ENCODE results near the gene CNIH3. TPM values are rescaled to one million over a fixed set of nuclear protein-coding genes. Genes with fewer than 3 reads are reported as not detected.

The CNIH3 gene
- total RNA-seq, 1 donor from 2014 or later = not detected

DNA sequence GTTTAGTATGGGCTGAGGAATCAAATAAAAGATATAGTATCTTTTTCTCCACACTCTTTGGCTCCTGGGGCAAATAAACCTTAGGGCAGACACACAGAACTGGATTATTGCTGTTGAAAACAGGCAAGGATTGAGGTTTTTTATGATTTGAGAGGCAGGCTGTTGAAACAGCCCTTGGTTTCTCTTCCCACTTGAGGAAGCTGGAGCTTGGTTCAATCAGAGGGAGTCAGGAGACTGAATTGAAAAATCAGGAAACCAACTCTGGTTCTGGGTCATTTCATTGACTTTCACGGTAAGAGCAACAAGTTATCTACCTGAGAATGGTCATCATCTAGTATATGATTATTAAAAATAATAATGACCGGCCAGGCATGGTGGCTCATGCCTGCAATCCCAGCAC is 108.4 kb downstream of the CNIH3 start:
- TF ChIP-seq, protein P1, sequence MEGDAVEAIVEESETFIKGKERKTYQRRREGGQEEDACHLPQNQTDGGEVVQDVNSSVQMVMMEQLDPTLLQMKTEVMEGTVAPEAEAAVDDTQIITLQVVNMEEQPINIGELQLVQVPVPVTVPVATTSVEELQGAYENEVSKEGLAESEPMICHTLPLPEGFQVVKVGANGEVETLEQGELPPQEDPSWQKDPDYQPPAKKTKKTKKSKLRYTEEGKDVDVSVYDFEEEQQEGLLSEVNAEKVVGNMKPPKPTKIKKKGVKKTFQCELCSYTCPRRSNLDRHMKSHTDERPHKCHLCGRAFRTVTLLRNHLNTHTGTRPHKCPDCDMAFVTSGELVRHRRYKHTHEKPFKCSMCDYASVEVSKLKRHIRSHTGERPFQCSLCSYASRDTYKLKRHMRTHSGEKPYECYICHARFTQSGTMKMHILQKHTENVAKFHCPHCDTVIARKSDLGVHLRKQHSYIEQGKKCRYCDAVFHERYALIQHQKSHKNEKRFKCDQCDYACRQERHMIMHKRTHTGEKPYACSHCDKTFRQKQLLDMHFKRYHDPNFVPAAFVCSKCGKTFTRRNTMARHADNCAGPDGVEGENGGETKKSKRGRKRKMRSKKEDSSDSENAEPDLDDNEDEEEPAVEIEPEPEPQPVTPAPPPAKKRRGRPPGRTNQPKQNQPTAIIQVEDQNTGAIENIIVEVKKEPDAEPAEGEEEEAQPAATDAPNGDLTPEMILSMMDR (IDR thresholded peaks at IDR 0.05) = no peak
- H3K27ac ChIP-seq = no peak overlapping the region

DNA sequence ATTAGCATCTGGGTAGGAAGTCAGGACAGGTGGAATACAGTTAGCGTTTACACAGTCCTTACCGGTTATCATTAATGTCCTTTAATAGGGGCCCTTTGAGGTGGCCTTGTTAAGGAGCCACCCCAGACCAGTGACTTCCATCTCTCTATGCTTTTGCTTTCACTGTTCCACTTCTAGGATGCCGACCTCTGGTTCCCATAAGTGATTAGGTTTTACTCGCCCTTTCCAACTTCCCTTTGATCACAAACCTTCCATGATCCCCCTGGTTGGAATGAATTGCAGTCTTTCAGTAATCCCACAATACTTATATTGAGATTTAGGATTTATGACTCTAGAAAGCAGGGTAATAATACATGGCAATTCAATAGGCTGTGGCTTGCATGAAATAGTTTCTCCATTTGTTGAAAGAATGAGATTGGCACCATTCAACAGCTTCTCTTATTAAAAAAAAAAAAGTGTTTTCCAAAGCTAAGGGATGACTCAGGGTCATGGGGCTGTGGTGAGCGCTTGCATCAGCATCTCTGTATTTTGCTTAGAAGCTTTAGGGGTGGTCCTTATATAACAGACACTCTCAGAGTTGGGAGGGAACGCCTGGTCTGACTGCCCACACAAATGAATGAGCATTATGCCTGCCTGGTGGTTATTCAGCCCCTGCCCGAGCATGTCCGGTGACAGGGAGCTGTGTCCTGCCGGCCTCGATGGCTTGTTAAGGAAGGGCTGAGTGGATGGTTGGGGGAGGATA is 110.5 kb downstream of the CNIH3 start:
- Histone ChIP-seq H3K4me3 (no peak overlapping the region), H3K27me3 (no peaks in the 10 kb centered on the region), H3K27ac (no peak overlapping the region), H3K36me3 (no peaks in the 10 kb centered on the region), H3K4me1 (no peaks in the 10 kb centered on the region), H3K9me3 (no peaks in the 10 kb centered on the region)
- peak; percentile 27 to 67 for DNase-seq (ENCODE audit: low spot score in 2 of 2)
- intact Hi-C loops (cut with DNase I) = no loop called here
- TF ChIP-seq, protein P1 (IDR thresholded peaks at IDR 0.05) = no peak

More for the DNA sequence above, 108.4 kb downstream of the CNIH3 start:
- DNase-seq (ENCODE audit: low spot score in 2 of 2) = no peak
- intact Hi-C loops (cut with DNase I) = no loop called here
- Histone ChIP-seq H3K9me3 (no peaks in the 10 kb centered on the region), H3K36me3 (no peaks in the 10 kb centered on the region), H3K4me3 (no peak overlapping the region), H3K4me1 (no peaks in the 10 kb centered on the region), H3K27me3 (no peaks in the 10 kb centered on the region)

DNA sequence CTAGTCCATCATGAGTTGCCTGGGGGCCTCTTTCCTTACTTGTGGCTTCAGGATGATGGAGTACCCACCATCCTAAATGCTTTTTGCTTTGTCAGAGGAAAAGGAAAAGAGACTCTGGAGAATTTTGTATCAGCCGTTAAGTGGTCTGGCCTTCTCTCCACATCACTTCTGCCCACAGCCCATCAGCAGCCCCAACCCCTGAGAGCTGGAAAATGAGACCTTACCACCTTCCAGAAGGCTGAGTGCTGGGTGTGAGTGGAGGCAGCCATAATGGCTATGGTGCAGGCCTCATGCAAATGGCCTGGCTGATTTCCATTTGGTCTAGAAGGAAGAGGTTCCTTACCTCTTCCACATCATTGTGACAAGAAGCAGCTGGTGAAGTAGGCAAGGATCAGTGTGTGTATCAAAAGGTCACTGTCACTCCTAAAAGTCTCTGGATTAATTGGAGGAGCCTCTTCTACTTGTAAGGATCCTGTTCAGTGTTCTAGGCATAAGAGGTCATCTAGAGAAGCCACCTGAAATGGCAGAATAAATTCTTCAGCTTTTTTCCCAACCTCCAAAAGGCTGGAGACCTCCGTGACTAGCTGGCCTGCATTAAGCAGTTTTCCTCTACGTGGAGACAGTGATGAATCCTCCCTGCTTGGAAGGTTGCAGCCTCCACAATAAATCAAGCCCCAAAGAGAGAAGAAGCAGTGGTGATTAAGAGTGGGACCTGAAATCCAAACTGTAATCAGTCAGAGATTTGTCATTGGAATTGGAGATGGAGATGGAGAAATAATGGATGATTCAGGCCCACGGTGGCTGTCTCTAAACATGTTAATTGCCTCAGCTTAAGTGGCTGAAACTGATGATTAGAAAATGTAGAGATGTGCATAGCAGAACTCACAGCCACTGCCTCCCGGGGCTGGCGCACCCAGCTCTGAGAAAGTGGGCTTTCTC is 111.5 kb downstream of the CNIH3 start:
- Histone ChIP-seq H3K9me3 (no peaks in the 10 kb centered on the region), H3K4me1 (no peaks in the 10 kb centered on the region), H3K27ac (no peak overlapping the region), H3K4me3 (no peak overlapping the region), H3K36me3 (no peaks in the 10 kb centered on the region), H3K27me3 (no peaks in the 10 kb centered on the region)
- DNase-seq (ENCODE audit: low spot score in 2 of 2) = no peak
- intact Hi-C loops (cut with DNase I) = no loop called here
- TF ChIP-seq, protein P1 (IDR thresholded peaks at IDR 0.05) = no peak

DNA sequence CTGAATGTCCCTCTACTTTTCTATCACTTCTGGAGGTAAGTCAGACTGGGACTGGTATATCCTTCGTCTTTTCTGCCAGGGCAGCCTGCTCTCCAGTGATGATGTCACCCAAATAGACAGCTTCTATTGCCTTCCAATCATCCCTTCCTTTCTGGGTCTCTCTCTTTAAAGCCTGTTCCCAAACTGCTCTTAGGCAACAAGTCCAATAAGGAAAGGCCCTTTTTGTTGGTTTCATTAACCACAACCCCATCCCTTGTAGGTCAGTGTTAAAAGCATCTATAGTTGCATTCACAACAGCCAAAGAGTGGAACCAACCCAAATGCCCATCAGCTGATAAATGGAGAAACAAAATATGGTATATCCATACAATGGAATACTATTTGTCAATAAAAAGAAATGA is 114.4 kb downstream of the CNIH3 start:
- TF ChIP-seq, protein P1 (IDR thresholded peaks at IDR 0.05) = no peak
- DNase-seq (ENCODE audit: low spot score in 2 of 2) = no peak
- Histone ChIP-seq H3K9me3 (no peaks in the 10 kb centered on the region), H3K27ac (no peak overlapping the region), H3K27me3 (no peaks in the 10 kb centered on the region), H3K4me3 (no peak overlapping the region), H3K36me3 (no peaks in the 10 kb centered on the region), H3K4me1 (no peaks in the 10 kb centered on the region)
- intact Hi-C loops (cut with DNase I) = no loop called here

DNA sequence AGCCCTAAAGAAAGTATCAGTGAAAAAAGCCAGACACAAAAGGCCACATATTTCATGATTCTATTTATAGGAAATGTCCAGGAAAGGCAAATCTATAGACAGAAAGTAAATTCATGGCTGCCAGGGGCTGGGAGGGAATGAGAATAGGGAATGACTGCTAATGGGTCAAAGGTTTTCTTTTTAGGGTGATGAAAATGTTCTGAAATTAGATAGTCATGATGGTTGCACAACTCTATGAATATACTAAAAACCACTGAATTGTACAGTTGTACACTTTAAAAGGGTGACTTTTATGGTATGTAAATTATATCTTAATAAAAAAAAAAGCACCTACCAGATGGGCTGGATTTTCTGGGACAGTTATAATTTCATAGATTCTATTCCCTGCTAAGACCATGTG is 114.8 kb downstream of the CNIH3 start:
- Histone ChIP-seq H3K36me3 (no peaks in the 10 kb centered on the region), H3K27me3 (no peaks in the 10 kb centered on the region), H3K27ac (no peak overlapping the region), H3K4me1 (no peaks in the 10 kb centered on the region), H3K4me3 (no peak overlapping the region), H3K9me3 (no peaks in the 10 kb centered on the region)
- TF ChIP-seq, protein P1 (IDR thresholded peaks at IDR 0.05) = no peak
- intact Hi-C loops (cut with DNase I) = no loop called here
- DNase-seq (ENCODE audit: low spot score in 2 of 2) = no peak

Measured in ascending aorta (tissue), 2 donors.